PC-9 (cell line): ENCODE results near the gene STYK1. TPM values are rescaled to one million over a fixed set of nuclear protein-coding genes. Genes with fewer than 3 reads are reported as not detected.
"Not testable (repeated sequence)": the region's sequence is repeated elsewhere in the genome, so short reads cannot be mapped to it uniquely, and the experiment has no call there.

Experiments used
- BruUV-seq: library from RNA; stranded (reverse); fragments of 400-500 nt; replicated peaks from 2 replicates; lab custom pipeline; 2021; lab: Mats Ljungman, UMichigan
- CTCF ChIA-PET: fragments of 300-600 bp; sonication (Branson Sonifier 250); formaldehyde crosslinking; loops from one replicate; lab custom pipeline; 2022; ENCODE audit warnings: antibody characterized with exemption; lab: Charles Lee
- POLR2A ChIA-PET: fragments of 300-600 bp; sonication (Branson Sonifier 250); formaldehyde crosslinking; loops from one replicate; lab custom pipeline; 2022; ENCODE audit warnings: antibody characterized with exemption; ENCODE audit not compliant: unreplicated experiment; lab: Charles Lee
- DNase-seq, 2 experiments: peaks; one replicate each; pipeline versions ENCODE4 v3.0.0 to v3.0.0-alpha.2; 2015 to 2022; ENCODE audit warnings: mixed read lengths in 1 of 2
- H2AFZ ChIP-seq: fragments of 200-600 bp; sonication (generic); 2 replicates; pipeline ENCODE4 v1.8.1; 2017; ENCODE audit warnings: antibody characterized with exemption
- H3F3A ChIP-seq: fragments of 200-600 bp; sonication (generic); 2 replicates; pipeline ENCODE4 v1.8.1; 2017; ENCODE audit warnings: antibody characterized with exemption, mild to moderate bottlenecking, low read depth; ENCODE audit not compliant: insufficient read depth
- H3K27ac ChIP-seq: fragments of 200-600 bp; sonication (generic); 2 replicates; pipeline ENCODE4 v1.6.1; 2016; ENCODE audit warnings: mixed run types
- H3K27me3 ChIP-seq: fragments of 200-600 bp; sonication (generic); 2 replicates; pipeline ENCODE4 v1.6.1; 2016; ENCODE audit warnings: low read depth, mixed run types; ENCODE audit not compliant: insufficient read depth
- H3K36me3 ChIP-seq: fragments of 200-600 bp; sonication (generic); 2 replicates; pipeline ENCODE4 v1.6.1; 2016; ENCODE audit warnings: low read depth, mixed run types
- H3K4me1 ChIP-seq: fragments of 200-600 bp; sonication (generic); replicated peaks from 2 replicates; pipeline ENCODE4 v1.6.1; 2016; ENCODE audit warnings: mixed run types; ENCODE audit not compliant: insufficient read depth
- H3K4me2 ChIP-seq: fragments of 200-600 bp; sonication (generic); 2 replicates; pipeline ENCODE4 v1.6.1; 2017; ENCODE audit warnings: mixed run types
- H3K4me3 ChIP-seq: fragments of 200-600 bp; sonication (generic); 2 replicates; pipeline ENCODE4 v1.6.1; 2016; ENCODE audit warnings: mixed run types
- H3K79me2 ChIP-seq: fragments of 200-600 bp; sonication (generic); 2 replicates; pipeline ENCODE4 v1.6.1; 2017; ENCODE audit warnings: low read depth, mixed run types
- H3K9me2 ChIP-seq: fragments of 200-600 bp; sonication (generic); 2 replicates; pipeline ENCODE4 v1.8.1; 2017; ENCODE audit warnings: mild to moderate bottlenecking; ENCODE audit not compliant: insufficient read depth
- H3K9me3 ChIP-seq: fragments of 200-600 bp; sonication (generic); 2 replicates; pipeline ENCODE4 v1.8.1; 2016; ENCODE audit warnings: low read depth; ENCODE audit not compliant: insufficient read depth
- H4K20me1 ChIP-seq: fragments of 200-600 bp; sonication (generic); 2 replicates; pipeline ENCODE4 v1.8.1; 2017; ENCODE audit not compliant: insufficient read depth
- EZH2 ChIP-seq: fragments of 200-600 bp; sonication (generic); IDR thresholded peaks from 2 replicates; pipeline ENCODE4 v1.8.0; 2017; ENCODE audit warnings: antibody characterized with exemption, low read depth
- intact Hi-C: fragments of 100-400 bp; cut with micrococcal nuclease; formaldehyde crosslinking; loops from one replicate; pipeline ENCODE4 v1.10.0; 2022; ENCODE audit not compliant: unreplicated experiment
- total RNA-seq: library from RNA; stranded (reverse); gene quantifications from 2 replicates; pipeline ENCODE4 v1.2.3, GENCODE V29; 2021
- TF ChIP-seq, protein P1 (sequence below): fragments of 200-600 bp; sonication (generic); conservative IDR thresholded peaks from 2 replicates; pipeline ENCODE4 v1.6.1; 2017; ENCODE audit warnings: mixed run types, antibody characterized with exemption, mild to moderate bottlenecking, moderate library complexity

STYK1 gene
- total RNA-seq, 1 experiment from 2014 or later = 16.9 TPM

DNA sequence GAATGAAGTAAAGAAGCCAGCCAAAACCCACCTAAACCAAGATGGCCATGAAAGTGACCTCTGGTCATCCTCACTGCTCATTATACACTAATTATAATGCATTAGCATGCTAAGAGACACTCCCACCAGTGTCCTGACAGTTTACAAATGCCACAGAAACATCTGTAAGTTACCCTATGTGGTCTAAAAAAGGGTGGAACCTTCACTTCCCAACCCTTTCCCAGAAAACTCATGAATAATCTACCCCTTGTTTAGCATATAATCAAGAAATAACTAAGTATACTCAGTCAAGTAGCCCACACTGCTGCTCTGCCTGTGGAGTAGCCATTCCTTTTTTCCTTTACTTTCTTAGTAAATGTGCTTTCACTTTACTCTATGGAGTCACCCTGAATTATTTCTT lies 19.8 kb downstream of the STYK1 start:
- H3K9me3 ChIP-seq = peaks cover 3% of the 10 kb centered on the region; the same call in 1 of the 2 replicates
- H4K20me1 ChIP-seq = no peaks in the 10 kb centered on the region
- no peaks in the 10 kb centered on the region for H3K27me3 ChIP-seq
- H3K79me2 ChIP-seq = no peaks in the 10 kb centered on the region
- no peaks in the 10 kb centered on the region for H3K4me1 ChIP-seq
- no peak for DNase-seq
- no peaks in the 10 kb centered on the region for H3K9me2 ChIP-seq
- intact Hi-C loops = no loop called here
- TF ChIP-seq EZH2 = no peak
- TF ChIP-seq, protein P1, sequence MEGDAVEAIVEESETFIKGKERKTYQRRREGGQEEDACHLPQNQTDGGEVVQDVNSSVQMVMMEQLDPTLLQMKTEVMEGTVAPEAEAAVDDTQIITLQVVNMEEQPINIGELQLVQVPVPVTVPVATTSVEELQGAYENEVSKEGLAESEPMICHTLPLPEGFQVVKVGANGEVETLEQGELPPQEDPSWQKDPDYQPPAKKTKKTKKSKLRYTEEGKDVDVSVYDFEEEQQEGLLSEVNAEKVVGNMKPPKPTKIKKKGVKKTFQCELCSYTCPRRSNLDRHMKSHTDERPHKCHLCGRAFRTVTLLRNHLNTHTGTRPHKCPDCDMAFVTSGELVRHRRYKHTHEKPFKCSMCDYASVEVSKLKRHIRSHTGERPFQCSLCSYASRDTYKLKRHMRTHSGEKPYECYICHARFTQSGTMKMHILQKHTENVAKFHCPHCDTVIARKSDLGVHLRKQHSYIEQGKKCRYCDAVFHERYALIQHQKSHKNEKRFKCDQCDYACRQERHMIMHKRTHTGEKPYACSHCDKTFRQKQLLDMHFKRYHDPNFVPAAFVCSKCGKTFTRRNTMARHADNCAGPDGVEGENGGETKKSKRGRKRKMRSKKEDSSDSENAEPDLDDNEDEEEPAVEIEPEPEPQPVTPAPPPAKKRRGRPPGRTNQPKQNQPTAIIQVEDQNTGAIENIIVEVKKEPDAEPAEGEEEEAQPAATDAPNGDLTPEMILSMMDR = no peak
- ChIA-PET POLR2A (no interaction called here), CTCF (no interaction called here)
- H3K4me2 ChIP-seq = no peak overlapping the region
- peaks cover 1% of the 10 kb centered on the region; the same call in 1 of the 2 replicates for H3F3A ChIP-seq
- no peak overlapping the region for H2AFZ ChIP-seq
- BruUV-seq = no TSS peak
- no peak overlapping the region for H3K4me3 ChIP-seq
- H3K27ac ChIP-seq = no peak overlapping the region
- no peaks in the 10 kb centered on the region for H3K36me3 ChIP-seq

DNA sequence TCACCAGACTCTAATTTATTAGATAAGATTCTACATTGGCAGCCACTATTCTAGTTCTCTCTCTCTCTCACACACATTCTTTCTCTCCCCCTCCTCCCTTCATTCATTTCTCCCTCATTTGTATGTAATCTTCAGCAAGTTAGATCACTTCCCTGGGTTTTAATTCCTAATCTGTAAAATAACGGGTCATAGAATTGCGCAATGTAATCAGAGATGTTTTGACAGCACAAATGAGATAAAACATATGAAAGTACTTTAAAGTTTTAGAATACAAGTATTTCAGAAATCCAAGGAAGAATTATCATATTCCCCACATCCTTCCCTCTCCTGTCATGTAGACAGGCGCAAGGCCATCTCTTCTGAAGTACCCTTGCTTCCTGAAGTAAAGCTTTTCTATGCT lies 21.7 kb downstream of the STYK1 start:
- Histone ChIP-seq H3K9me2 (no peaks in the 10 kb centered on the region), H3K27ac (no peak overlapping the region), H4K20me1 (no peaks in the 10 kb centered on the region), H3K9me3 (peaks cover 3% of the 10 kb centered on the region; the same call in 1 of the 2 replicates), H3K36me3 (no peaks in the 10 kb centered on the region), H3K4me1 (no peaks in the 10 kb centered on the region), H3F3A (peaks cover 4% of the 10 kb centered on the region; the same call in 1 of the 2 replicates), H3K79me2 (no peaks in the 10 kb centered on the region), H3K27me3 (no peaks in the 10 kb centered on the region), H3K4me2 (no peak overlapping the region), H3K4me3 (no peak overlapping the region), H2AFZ (no peak overlapping the region)
- no peak for TF ChIP-seq EZH2
- TF ChIP-seq, protein P1 = no peak
- DNase-seq = no peak
- CTCF ChIA-PET = no interaction called here
- POLR2A ChIA-PET = no interaction called here
- intact Hi-C loops = no loop called here
- BruUV-seq = no TSS peak

DNA sequence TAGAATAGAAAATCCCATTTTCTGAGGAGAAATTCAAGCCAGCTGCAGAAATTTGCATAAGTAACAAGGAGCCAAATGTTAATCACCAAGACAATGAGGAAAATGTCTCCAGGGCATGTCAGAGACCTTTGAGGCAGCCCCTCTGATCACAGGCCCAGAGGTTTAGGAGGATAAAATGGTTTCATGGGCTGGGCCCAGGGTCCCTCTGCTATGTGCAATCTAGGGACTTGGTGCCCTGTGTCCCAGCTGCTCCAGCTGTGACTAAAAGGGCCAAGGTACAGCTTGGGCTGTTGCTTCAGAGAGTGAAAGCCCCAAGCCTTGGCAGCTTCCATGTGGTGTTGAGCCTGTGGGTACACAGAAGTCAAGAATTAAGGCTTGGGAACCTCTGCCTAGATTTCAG lies 27.3 kb downstream of the STYK1 start:
- H3K27ac ChIP-seq, H3K4me2 ChIP-seq, DNase-seq, CTCF ChIA-PET, H3K36me3 ChIP-seq, intact Hi-C loops, H3K4me3 ChIP-seq, BruUV-seq, H3K9me2 ChIP-seq, H3F3A ChIP-seq, H4K20me1 ChIP-seq, H3K4me1 ChIP-seq, H3K79me2 ChIP-seq, H3K27me3 ChIP-seq, POLR2A ChIA-PET, H2AFZ ChIP-seq: not testable (repeated sequence)
- peaks cover 15% of the 10 kb centered on the region for H3K9me3 ChIP-seq

DNA sequence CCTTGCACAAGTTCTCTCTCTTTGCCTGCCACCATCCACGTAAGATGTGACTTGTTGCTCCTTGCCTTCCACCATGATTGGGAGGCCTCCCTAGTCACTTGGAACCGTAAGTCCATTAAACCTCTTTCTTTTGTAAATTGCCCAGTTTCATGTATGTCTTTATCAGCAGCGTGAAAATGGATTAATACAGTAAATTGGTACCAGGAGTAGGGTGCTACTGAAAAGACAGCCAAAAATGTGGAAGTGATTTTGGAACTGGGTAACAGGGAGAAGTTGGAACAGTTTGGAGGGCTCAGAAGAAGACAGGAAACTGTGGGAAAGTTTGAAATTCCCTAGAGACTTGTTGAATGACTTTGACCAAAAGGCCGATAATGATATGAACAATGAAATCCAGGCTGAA lies 27.9 kb downstream of the STYK1 start:
- Histone ChIP-seq H3K27me3 (no peaks in the 10 kb centered on the region), H4K20me1 (no peaks in the 10 kb centered on the region), H2AFZ (no peak overlapping the region), H3K4me2 (no peak overlapping the region), H3K4me3 (no peak overlapping the region), H3K27ac (no peak overlapping the region), H3K36me3 (no peaks in the 10 kb centered on the region), H3K79me2 (no peaks in the 10 kb centered on the region), H3F3A (peaks cover 4% of the 10 kb centered on the region; the same call in 1 of the 2 replicates), H3K4me1 (no peaks in the 10 kb centered on the region), H3K9me3 (peaks cover 15% of the 10 kb centered on the region), H3K9me2 (no peaks in the 10 kb centered on the region)
- TF ChIP-seq EZH2 = no peak
- TF ChIP-seq, protein P1 = no peak
- POLR2A ChIA-PET = no interaction called here
- DNase-seq = no peak
- CTCF ChIA-PET = no interaction called here
- intact Hi-C loops = no loop called here
- BruUV-seq = no TSS peak
